HTERT RPE-1 (cell line): ENCODE data around the gene IKZF2.

ENCODE experiments used
- in situ Hi-C: fragments of 300-500 bp; cut with MboI; formaldehyde crosslinking; loops from 4 replicates; pipeline ENCODE4 v1.14.3; 2020; ENCODE audit warnings: low sequenced_read_pairs

The IKZF2 gene

GRCh38 chr2:213156717-213157116, 5.3 kb upstream of the IKZF2 start:
- in situ Hi-C loops = no loop called here

- in situ Hi-C loops = no loop called here
Observed at GRCh38 chr2:213152888-213153287, 1.5 kb upstream of the IKZF2 start.

- in situ Hi-C loops = no loop called here
Observed at GRCh38 chr2:213152065-213152794, 818 bp upstream of the IKZF2 start.

- in situ Hi-C loops = no loop called here
Observed at GRCh38 chr2:213150315-213151097, 906 bp downstream of the IKZF2 start.

GRCh38 chr2:213149949-213150314, 1.5 kb downstream of the IKZF2 start:
- in situ Hi-C loops = no loop called here

GRCh38 chr2:213149294-213149875, 2.0 kb downstream of the IKZF2 start:
- in situ Hi-C loops = no loop called here

GRCh38 chr2:213148572-213149261, 2.7 kb downstream of the IKZF2 start:
- in situ Hi-C loops = no loop called here

- in situ Hi-C loops = no loop called here
Observed at GRCh38 chr2:213147538-213147937, 3.9 kb downstream of the IKZF2 start.

GRCh38 chr2:213145715-213146242, 5.6 kb downstream of the IKZF2 start:
- in situ Hi-C loops = no loop called here

GRCh38 chr2:213137064-213137463, 14.3 kb downstream of the IKZF2 start:
- in situ Hi-C loops = no loop called here

- in situ Hi-C loops = no loop called here
Observed at GRCh38 chr2:213129311-213129710, 22.1 kb downstream of the IKZF2 start.

GRCh38 chr2:213125646-213126347, 25.6 kb downstream of the IKZF2 start:
- in situ Hi-C loops = no loop called here

GRCh38 chr2:213122725-213123124, 28.7 kb downstream of the IKZF2 start:
- in situ Hi-C loops = no loop called here

- in situ Hi-C loops = no loop called here
Observed at GRCh38 chr2:213121690-213122089, 29.7 kb downstream of the IKZF2 start.

GRCh38 chr2:213119061-213119809, 32.2 kb downstream of the IKZF2 start:
- in situ Hi-C loops = no loop called here

- in situ Hi-C loops = no loop called here
Observed at GRCh38 chr2:213108308-213108707, 43.1 kb downstream of the IKZF2 start.

- in situ Hi-C loops = no loop called here
Observed at GRCh38 chr2:213107728-213108127, 43.7 kb downstream of the IKZF2 start.

- in situ Hi-C loops = no loop called here
Observed at GRCh38 chr2:213105212-213105611, 46.2 kb downstream of the IKZF2 start.

GRCh38 chr2:213104903-213105202, 46.6 kb downstream of the IKZF2 start:
- in situ Hi-C loops = no loop called here
